K562 (cell line): ENCODE data around the gene IL12B. TPM values are rescaled to one million over a fixed set of nuclear protein-coding genes. Genes with fewer than 3 reads are reported as not detected.
A peak's percentile ranks its signal among the peaks of the same experiment; 100 is the strongest.

Experiments
- ADNP ChIP-seq: fragments of 200-800 bp; sonication (Bioruptor generic); IDR thresholded peaks from 2 replicates; pipeline ENCODE4 v1.6.1; 2016; ENCODE audit warnings: missing genetic modification characterization, missing compliant biosample characterization
- CTCF ChIP-seq, 3 experiments: IDR thresholded peaks in 2 of 3; conservative IDR thresholded peaks in 1 of 3; 2 replicates each; pipeline ENCODE4 v1.5.1; 2011 to 2012; ENCODE audit warnings: low read length in 3 of 3, mild to moderate bottlenecking in 3 of 3, control low read depth in 2 of 3, improper control_type of control experiment in 1 of 3, inconsistent platforms in 1 of 3, low read depth in 1 of 3, mixed read lengths in 1 of 3, moderate library complexity in 1 of 3; ENCODE audit not compliant: insufficient read depth in 2 of 3
- DDX20 ChIP-seq: fragments of 450-650 bp; IDR thresholded peaks from 2 replicates; pipeline ENCODE4 v1.6.1; 2016; ENCODE audit warnings: missing genetic modification characterization, low read depth, mild to moderate bottlenecking, missing compliant biosample characterization, moderate library complexity
- DEAF1 ChIP-seq: fragments of 450-650 bp; formaldehyde crosslinking; IDR thresholded peaks from 2 replicates; pipeline ENCODE4 v1.4.0; 2020; ENCODE audit warnings: mild to moderate bottlenecking, moderate library complexity
- HNRNPLL ChIP-seq: fragments of 200-400 bp; formaldehyde crosslinking; IDR thresholded peaks from 2 replicates; pipeline ENCODE4 v1.6.1; 2017; ENCODE audit warnings: low read length, low read depth, mild to moderate bottlenecking; ENCODE audit not compliant: poor library complexity, severe bottlenecking
- KDM4B ChIP-seq, 2 experiments: fragments of 450-650 bp in 1 of 2; sonication (generic) in 1 of 2; IDR thresholded peaks; 2 replicates each; pipeline ENCODE4 v1.6.1; 2016 to 2017; ENCODE audit warnings: borderline replicate concordance in 2 of 2, antibody characterized with exemption in 1 of 2, low read depth in 1 of 2, mild to moderate bottlenecking in 1 of 2
- MAFG ChIP-seq: fragments of 450-650 bp; conservative IDR thresholded peaks from 2 replicates; pipeline ENCODE4 v1.6.1; 2016; ENCODE audit warnings: missing genetic modification characterization, missing compliant biosample characterization
- PCBP1 ChIP-seq: fragments of 200-400 bp; formaldehyde crosslinking; IDR thresholded peaks from 2 replicates; pipeline ENCODE4 v1.6.1; 2018; ENCODE audit warnings: mild to moderate bottlenecking, low read depth, low read length; ENCODE audit not compliant: poor library complexity, severe bottlenecking
- POLR3A ChIP-seq: IDR thresholded peaks from 2 replicates; pipeline ENCODE4 v1.6.1; 2011; ENCODE audit warnings: borderline replicate concordance, mild to moderate bottlenecking, moderate library complexity; ENCODE audit not compliant: insufficient read length, insufficient read depth; ENCODE audit errors: extremely low read depth
- REST ChIP-seq, 2 experiments: fragments of 450-650 bp; formaldehyde crosslinking in 1 of 2; IDR thresholded peaks; 2 replicates each; pipeline versions ENCODE4 v1.4.0 to v1.6.1; 2014 to 2020; ENCODE audit warnings: mild to moderate bottlenecking in 2 of 2, borderline replicate concordance in 1 of 2, low read depth in 1 of 2
- SIN3A ChIP-seq, 2 experiments: fragments of 150-350 bp in 1 of 2; IDR thresholded peaks; 2 replicates each; pipeline ENCODE4 v1.6.1; 2011 to 2016; ENCODE audit warnings: borderline replicate concordance in 2 of 2, low read depth in 2 of 2, low read length in 2 of 2, mild to moderate bottlenecking in 2 of 2, moderate library complexity in 2 of 2; ENCODE audit not compliant: control insufficient read depth in 1 of 2
- SMAD3 ChIP-seq: fragments of 450-650 bp; formaldehyde crosslinking; conservative IDR thresholded peaks from 2 replicates; pipeline ENCODE4 v1.4.0; 2020; ENCODE audit warnings: mild to moderate bottlenecking
- THRAP3 ChIP-seq: fragments of 450-650 bp; IDR thresholded peaks from 2 replicates; pipeline ENCODE4 v1.6.1; 2016; ENCODE audit warnings: mild to moderate bottlenecking, inconsistent platforms, borderline replicate concordance
- ZFX ChIP-seq: sonication (generic); formaldehyde crosslinking; IDR thresholded peaks from 2 replicates; pipeline ENCODE4 v1.8.0; 2022; ENCODE audit warnings: mild to moderate bottlenecking, missing genetic modification reagents, moderate library complexity
- ZNF140 ChIP-seq: fragments of 250-450 bp; sonication (Bioruptor Pico); IDR thresholded peaks from 2 replicates; pipeline ENCODE4 v1.8.0; 2021; ENCODE audit warnings: moderate library complexity, mild to moderate bottlenecking, inconsistent platforms
- ZNF165 ChIP-seq: fragments of 250-450 bp; sonication (Bioruptor Pico); IDR thresholded peaks from 2 replicates; pipeline ENCODE4 v1.4.0; 2020; ENCODE audit warnings: borderline replicate concordance
- polyA plus RNA-seq, 8 experiments: library from polyadenylated mRNA; depleted of rRNA in 4 of 8; stranded (reverse) in 5 of 8; unstranded in 3 of 8; fragments of >200 nt; fragmentation: Nextera tagmentation in 2 of 8; fragmentation: Illumina TruSeq in 1 of 8; extraction: Ambion mirVana in 2 of 8; extraction: Trizol in 1 of 8; gene quantifications; 2 replicates each; pipeline versions ENCODE4 v1.2.1 to v1.2.3, GENCODE V29; 2011 to 2014; ENCODE audit warnings: inconsistent platforms in 1 of 8, missing spikeins in 1 of 8
- total RNA-seq, 7 experiments: library from RNA; depleted of rRNA in 6 of 7; stranded (reverse); fragments of >200 nt in 6 of 7; fragmentation: Illumina TruSeq in 2 of 7; extraction: Trizol in 2 of 7; gene quantifications; 2 replicates each; pipeline versions ENCODE4 v1.2.1 to v1.2.3, GENCODE V29; 2011 to 2021; ENCODE audit warnings: low replicate concordance in 1 of 7

The IL12B gene
- total and polyA plus RNA-seq, 9 of the 15 experiments (the other 6 are each of a cell fraction or from before 2014, with no cell fraction given) = not detected

- peak; percentile 43 for TF ChIP-seq ZFX (CRISPR knock-in tag)
- TF ChIP-seq MAFG (tag) = no peak
- TF ChIP-seq ADNP = no peak
- TF ChIP-seq SMAD3 (CRISPR knock-in tag) = no peak
- no peak for TF ChIP-seq SIN3A (IDR thresholded peaks at IDR 0.05; ENCODE audit: borderline replicate concordance in 2 of 2, control insufficient read depth in 1 of 2, low read depth in 2 of 2, low read length in 2 of 2)
- TF ChIP-seq DDX20 (tag) = no peak
- TF ChIP-seq PCBP1 = no peak
- no peak for TF ChIP-seq THRAP3
- TF ChIP-seq HNRNPLL = peak; percentile 18
- no peak for TF ChIP-seq KDM4B (IDR thresholded peaks at IDR 0.05; ENCODE audit: borderline replicate concordance in 2 of 2, low read depth in 1 of 2)
- TF ChIP-seq ZNF165 (CRISPR knock-in tag) = no peak
- TF ChIP-seq REST (IDR thresholded peaks at IDR 0.05; ENCODE audit: borderline replicate concordance) = peak; percentile 61
- no peak for TF ChIP-seq REST (CRISPR knock-in tag; IDR thresholded peaks at IDR 0.05; ENCODE audit: low read depth)
- no peak for TF ChIP-seq CTCF (IDR thresholded peaks at IDR 0.05 in 2 of 3, conservative IDR thresholded peaks at IDR 0.05 in 1 of 3; ENCODE audit: insufficient read depth in 2 of 3, low read depth in 1 of 3, low read length in 3 of 3)
- no peak for TF ChIP-seq DEAF1 (CRISPR knock-in tag)
- TF ChIP-seq ZNF140 (CRISPR knock-in tag) = no peak
- TF ChIP-seq POLR3A = no peak
Observed at GRCh38 chr5:159310511-159310910, 19.8 kb downstream of the IL12B start (continued).
